ENCODE results near the gene PDE7B.

Gene PDE7B

DNA sequence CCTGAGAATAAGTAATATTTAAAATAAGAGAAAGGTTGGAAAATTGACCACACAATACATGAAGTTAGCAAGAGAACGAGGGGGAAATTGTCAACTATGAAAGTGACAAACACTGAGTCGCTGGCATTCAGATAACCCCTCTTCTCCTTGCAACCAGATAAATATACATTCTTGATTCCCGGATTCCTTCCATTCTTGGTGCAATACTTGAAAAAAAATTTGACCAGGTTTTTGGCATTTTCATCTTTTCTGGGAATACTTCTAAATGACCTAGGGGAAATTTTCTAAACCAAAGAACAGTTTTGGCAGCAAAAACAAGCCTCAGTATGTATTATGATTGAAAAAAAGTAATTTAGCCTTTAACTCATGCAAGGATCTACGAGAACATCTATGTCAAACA, 164.0 kb downstream of the PDE7B start:
- no peak overlapping the region for H3K4me3 ChIP-seq (ENCODE audit: low read depth, low read length)
- TF ChIP-seq, protein P1, sequence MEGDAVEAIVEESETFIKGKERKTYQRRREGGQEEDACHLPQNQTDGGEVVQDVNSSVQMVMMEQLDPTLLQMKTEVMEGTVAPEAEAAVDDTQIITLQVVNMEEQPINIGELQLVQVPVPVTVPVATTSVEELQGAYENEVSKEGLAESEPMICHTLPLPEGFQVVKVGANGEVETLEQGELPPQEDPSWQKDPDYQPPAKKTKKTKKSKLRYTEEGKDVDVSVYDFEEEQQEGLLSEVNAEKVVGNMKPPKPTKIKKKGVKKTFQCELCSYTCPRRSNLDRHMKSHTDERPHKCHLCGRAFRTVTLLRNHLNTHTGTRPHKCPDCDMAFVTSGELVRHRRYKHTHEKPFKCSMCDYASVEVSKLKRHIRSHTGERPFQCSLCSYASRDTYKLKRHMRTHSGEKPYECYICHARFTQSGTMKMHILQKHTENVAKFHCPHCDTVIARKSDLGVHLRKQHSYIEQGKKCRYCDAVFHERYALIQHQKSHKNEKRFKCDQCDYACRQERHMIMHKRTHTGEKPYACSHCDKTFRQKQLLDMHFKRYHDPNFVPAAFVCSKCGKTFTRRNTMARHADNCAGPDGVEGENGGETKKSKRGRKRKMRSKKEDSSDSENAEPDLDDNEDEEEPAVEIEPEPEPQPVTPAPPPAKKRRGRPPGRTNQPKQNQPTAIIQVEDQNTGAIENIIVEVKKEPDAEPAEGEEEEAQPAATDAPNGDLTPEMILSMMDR (IDR thresholded peaks at IDR 0.05; ENCODE audit: borderline replicate concordance, insufficient read depth, low read depth, low read length), result no peak

DNA sequence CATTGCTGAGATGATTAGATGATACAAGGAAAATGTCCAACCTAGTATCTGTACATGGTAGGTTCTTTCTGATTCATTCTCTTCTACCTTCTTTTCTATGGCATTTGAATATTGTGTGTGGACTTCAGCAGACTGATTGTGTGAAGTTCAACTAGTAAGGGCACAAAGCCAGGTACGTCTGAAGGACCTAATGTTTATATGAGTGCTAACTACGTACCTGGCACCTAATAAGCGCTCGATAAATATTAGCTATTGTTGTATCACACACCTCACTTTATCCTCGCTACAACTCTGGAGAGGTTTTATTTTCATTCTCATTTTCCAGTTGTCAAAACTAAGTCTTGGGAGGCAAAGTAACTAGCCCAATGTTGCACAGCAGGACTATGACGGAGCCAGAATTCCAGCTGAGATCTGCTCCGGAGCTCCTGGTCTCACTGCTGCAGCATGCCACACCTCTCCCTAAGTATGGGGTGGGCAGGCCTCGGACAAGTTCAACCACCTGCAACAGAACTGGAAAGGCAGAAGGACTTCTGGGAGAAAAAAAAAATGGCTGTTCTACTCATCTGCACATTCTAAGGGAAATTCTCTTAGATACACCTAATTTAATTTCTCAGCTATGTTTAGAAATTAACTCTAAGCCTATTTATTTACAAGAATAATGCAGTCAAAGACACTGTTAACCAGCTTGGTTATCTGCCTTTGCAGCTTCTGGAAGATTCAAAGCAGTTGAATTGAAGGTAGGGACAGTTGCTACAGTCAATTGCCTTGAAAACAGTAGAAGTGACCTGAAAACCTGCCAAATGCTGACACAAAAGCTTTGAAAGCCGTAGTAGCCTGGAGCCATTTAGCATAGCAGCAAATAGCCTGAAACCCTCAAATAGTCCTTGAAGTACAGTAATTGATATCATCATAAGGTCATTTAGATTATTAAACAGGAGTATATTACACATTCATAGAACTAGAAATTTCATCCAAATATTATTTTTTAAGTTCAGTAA, 165.0 kb downstream of the PDE7B start:
- no peak overlapping the region for H3K4me3 ChIP-seq (ENCODE audit: low read depth, low read length)
- TF ChIP-seq, protein P1 (IDR thresholded peaks at IDR 0.05; ENCODE audit: borderline replicate concordance, insufficient read depth, low read depth, low read length), result no peak

DNA sequence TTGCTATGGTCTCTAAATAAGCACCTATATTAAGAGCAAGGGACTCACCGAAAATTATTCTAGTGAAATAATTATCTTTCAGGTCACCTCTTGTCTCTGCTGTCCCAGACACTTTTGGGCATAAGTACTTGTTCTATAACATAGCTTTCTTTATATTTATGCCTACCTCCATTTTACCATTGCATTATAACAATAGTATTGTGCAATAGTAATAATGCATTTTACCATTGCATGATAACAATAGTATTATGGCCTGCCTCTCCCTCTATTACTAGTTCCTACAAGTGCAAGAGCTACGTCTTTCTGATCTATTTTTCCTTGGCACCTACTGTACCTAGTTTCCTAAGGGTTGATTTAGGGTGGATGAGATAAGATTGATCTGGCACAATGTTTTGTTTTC, 169.2 kb downstream of the PDE7B start:
- H3K4me3 ChIP-seq (ENCODE audit: low read depth, low read length), result no peak overlapping the region
- TF ChIP-seq, protein P1 (IDR thresholded peaks at IDR 0.05; ENCODE audit: borderline replicate concordance, insufficient read depth, low read depth, low read length), result no peak

DNA sequence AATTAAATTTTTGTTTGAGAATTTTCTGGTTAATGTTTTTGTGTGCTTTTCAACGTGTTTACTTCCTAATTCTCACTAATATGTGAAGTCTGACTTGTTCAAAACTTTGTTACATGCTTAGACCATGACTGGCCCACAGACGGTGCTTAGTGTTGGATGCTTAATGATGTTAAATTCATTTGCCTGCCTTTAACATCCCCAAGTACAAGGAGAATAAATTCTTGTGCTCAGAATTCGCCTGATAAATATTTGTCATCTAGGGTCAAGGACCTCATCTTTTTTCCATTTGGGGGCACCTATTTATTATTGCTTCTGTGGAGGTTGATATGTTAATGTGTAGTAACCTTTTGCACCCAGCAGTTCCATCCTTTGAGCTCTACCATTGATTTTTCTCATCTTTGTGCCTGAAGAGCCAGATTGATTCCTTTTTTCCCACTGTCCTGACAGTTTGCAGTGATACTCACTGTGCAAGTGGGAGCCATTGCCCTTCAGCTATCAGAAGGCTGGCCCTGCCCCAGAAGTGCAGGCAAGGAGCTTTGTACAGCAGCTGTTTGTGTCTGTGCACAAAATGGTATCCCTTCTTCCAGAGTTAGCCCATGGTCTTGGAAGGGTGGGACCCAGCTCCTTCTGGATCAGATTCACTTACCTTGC, 170.8 kb downstream of the PDE7B start:
- no peak overlapping the region for H3K4me3 ChIP-seq (ENCODE audit: low read depth, low read length)
- TF ChIP-seq, protein P1 (IDR thresholded peaks at IDR 0.05; ENCODE audit: borderline replicate concordance, insufficient read depth, low read depth, low read length), result no peak

DNA sequence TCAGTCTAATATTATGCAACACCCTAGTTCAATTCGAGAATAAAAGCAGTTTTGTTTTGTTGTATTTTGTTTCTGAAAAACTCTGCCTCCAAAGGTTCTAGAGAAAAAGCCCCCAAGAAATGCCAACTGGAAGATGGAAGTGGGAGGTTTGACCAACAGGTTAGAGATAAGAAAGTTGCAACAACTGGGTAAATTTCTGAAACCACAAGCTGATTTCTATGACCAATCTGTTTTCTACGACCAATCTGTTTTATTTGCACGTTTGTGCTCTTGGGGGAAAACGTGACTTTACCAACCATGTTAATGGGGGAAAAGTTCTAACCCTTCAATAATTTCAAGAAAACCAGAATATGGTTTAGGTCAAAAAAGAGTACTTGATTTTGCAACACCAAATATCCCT, 173.2 kb downstream of the PDE7B start:
- no peak overlapping the region for H3K4me3 ChIP-seq (ENCODE audit: low read depth, low read length)
- TF ChIP-seq, protein P1 (IDR thresholded peaks at IDR 0.05; ENCODE audit: borderline replicate concordance, insufficient read depth, low read depth, low read length), result no peak

DNA sequence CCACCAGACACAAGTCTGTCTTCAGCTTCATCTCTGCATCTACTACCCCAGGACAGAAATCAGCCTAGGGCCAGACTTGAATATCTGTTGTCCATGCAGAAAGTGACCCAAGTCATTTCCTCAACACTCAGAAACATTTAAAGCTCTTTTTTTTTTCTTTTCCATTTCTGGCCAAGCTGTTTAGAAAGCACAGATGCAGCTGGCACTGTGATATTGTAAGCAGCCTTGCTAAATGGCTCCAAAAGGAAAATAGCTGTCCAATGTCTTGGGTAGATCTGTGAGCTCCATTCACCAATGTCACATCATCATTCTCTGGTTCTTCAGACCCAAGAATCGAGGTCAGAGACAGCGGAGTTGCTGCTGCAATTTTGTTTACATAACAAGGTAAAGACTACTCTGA, 174.2 kb downstream of the PDE7B start:
- TF ChIP-seq, protein P1 (IDR thresholded peaks at IDR 0.05; ENCODE audit: borderline replicate concordance, insufficient read depth, low read depth, low read length), result no peak
- H3K4me3 ChIP-seq (ENCODE audit: low read depth, low read length), result no peak overlapping the region

Data from GM12875 (cell line).